NCI-H82 (cell line): Measurements from ENCODE around the gene CDYL2.
"Not testable (repeated sequence)": the region's sequence is repeated elsewhere in the genome, so short reads cannot be mapped to it uniquely, and the experiment has no call there.

Experiments
- DNase-seq: peaks from one replicate; lab custom pipeline; 2025; lab: John Stamatoyannopoulos, UW

Gene CDYL2

GRCh38 chr16:80807906-80808305, 3.5 kb upstream of the CDYL2 start:
- no peak for DNase-seq

GRCh38 chr16:80806927-80807340, 2.5 kb upstream of the CDYL2 start:
- DNase-seq = no peak

- no peak for DNase-seq
These were observed 1.9 kb upstream of the CDYL2 start for GRCh38 chr16:80806289-80806688.

- peak; percentile 12 for DNase-seq
These were observed 307 bp downstream of the CDYL2 start for GRCh38 chr16:80804056-80804525.

GRCh38 chr16:80803339-80804055, 901 bp downstream of the CDYL2 start:
- DNase-seq = no peak

GRCh38 chr16:80802902-80803301, 1.5 kb downstream of the CDYL2 start:
- no peak for DNase-seq

GRCh38 chr16:80802138-80802537, 2.3 kb downstream of the CDYL2 start:
- DNase-seq = no peak

- DNase-seq = no peak
These were observed 10.3 kb downstream of the CDYL2 start for GRCh38 chr16:80794071-80794470.

GRCh38 chr16:80792031-80792430, 12.4 kb downstream of the CDYL2 start:
- DNase-seq = no peak

- no peak for DNase-seq
These were observed 13.0 kb downstream of the CDYL2 start for GRCh38 chr16:80791411-80791810.

GRCh38 chr16:80790751-80791150, 13.6 kb downstream of the CDYL2 start:
- DNase-seq = no peak

- DNase-seq = no peak
These were observed 16.4 kb downstream of the CDYL2 start for GRCh38 chr16:80788027-80788426.

- not testable (repeated sequence) for DNase-seq
These were observed 17.8 kb downstream of the CDYL2 start for GRCh38 chr16:80786561-80786960.

- no peak for DNase-seq
These were observed 19.4 kb downstream of the CDYL2 start for GRCh38 chr16:80784951-80785350.

GRCh38 chr16:80778703-80779102, 25.7 kb downstream of the CDYL2 start:
- no peak for DNase-seq

GRCh38 chr16:80776856-80777255, 27.5 kb downstream of the CDYL2 start:
- DNase-seq = no peak

- no peak for DNase-seq
These were observed 28.9 kb downstream of the CDYL2 start for GRCh38 chr16:80775450-80775849.

GRCh38 chr16:80766798-80767197, 37.6 kb downstream of the CDYL2 start:
- no peak for DNase-seq

- no peak for DNase-seq
These were observed 44.8 kb downstream of the CDYL2 start for GRCh38 chr16:80759419-80760162.

- no peak for DNase-seq
These were observed 49.9 kb downstream of the CDYL2 start for GRCh38 chr16:80754476-80754875.

- DNase-seq = no peak
These were observed 51.9 kb downstream of the CDYL2 start for GRCh38 chr16:80752541-80752940.

GRCh38 chr16:80751167-80751566, 53.2 kb downstream of the CDYL2 start:
- DNase-seq = no peak

GRCh38 chr16:80746231-80746630, 58.2 kb downstream of the CDYL2 start:
- no peak for DNase-seq
